ENCODE data around the gene JMJD6.

The JMJD6 gene

DNA sequence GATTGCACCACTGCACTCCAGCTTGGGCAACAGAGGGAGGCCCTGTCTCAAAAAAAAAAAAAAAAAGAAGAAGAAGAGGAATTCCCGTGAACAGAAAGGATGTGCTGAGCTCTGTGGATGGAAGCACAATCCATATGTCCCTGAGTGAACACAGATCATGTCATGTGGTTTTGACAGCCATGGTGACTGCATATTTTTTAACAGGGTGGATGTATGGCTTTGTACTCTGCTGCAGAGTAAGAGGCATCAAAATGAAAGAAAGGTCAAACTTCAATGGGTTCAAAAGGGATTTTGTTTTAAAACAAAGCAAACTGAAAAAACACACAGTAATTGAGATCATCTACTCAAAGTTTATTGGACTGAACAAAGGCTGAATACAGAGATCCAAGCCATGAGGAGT, 47.2 kb downstream of the JMJD6 start:
- DNase-seq (ENCODE audit: low read depth in 2 of 2) = no peak

- no peak for DNase-seq (ENCODE audit: low read depth in 2 of 2)
Observed at GRCh38 chr17:76678330-76678729, 48.1 kb downstream of the JMJD6 start.

DNA sequence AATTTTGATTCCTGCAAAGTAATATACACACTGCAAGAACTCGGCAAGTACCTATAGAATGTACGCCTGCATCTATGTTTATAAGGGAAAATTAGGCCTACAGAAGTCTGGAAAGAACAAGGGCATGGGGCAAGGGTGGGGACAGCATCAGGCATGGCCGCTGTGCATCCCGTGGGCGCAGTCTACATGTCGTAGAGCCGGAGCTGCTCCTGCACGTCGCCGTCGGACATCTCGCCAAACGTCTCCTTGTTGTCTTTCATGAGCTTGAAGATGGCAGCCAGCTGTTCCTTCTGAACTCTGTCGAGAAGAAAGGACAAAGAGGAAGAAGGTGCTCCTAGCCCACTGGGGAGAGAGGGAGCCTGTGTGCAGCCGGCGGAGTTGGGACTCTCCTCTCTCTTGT, 49.0 kb downstream of the JMJD6 start:
- DNase-seq (ENCODE audit: low read depth in 2 of 2) = no peak

- DNase-seq (ENCODE audit: low read depth in 2 of 2) = no peak
Observed at GRCh38 chr17:76676629-76677028, 49.8 kb downstream of the JMJD6 start.

DNA sequence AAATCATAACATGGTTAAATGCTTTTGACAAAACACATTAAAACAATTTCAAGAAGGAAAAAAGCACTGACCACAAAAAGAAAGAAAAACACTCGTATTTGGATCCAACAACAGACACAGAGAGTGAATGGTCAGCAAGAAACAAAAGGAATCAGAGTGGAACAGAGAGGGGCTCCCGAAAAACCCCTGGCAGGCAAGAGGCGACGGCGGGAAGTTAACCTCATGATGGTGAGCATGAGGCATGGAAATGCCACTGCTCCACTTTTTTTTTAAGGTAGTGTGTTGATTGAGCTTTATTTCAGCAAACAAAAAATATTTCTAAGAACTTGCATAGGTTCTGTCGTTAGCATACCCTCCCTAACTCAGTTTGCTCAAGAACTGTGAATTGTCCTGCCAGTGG, 50.8 kb downstream of the JMJD6 start:
- DNase-seq (ENCODE audit: low read depth in 2 of 2) = no peak

- DNase-seq (ENCODE audit: low read depth in 2 of 2) = no peak
Observed at GRCh38 chr17:76674600-76674999, 51.8 kb downstream of the JMJD6 start.

GRCh38 chr17:76673729-76674128, 52.7 kb downstream of the JMJD6 start:
- DNase-seq (ENCODE audit: low read depth in 2 of 2) = no peak

DNA sequence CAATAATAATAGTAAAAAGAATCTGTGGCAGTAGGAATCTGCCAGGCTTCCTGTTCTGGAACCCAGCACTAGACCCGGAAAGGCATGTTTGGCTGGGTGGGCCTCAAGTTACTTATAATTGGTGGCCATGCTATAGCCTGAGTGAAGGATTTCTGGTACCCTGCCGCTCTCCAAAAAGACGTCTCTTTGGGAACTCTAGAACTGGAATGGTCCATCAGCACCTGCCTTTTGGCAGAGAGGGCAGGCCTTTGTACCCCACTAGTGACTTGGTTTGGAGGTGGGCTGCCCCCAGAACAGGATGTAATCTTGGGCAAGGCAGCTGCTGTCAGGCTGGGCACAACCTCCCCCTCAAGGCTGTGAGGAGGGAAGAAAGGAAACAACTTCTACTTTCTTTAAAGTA, 53.5 kb downstream of the JMJD6 start:
- no peak for DNase-seq (ENCODE audit: low read depth in 2 of 2)

DNA sequence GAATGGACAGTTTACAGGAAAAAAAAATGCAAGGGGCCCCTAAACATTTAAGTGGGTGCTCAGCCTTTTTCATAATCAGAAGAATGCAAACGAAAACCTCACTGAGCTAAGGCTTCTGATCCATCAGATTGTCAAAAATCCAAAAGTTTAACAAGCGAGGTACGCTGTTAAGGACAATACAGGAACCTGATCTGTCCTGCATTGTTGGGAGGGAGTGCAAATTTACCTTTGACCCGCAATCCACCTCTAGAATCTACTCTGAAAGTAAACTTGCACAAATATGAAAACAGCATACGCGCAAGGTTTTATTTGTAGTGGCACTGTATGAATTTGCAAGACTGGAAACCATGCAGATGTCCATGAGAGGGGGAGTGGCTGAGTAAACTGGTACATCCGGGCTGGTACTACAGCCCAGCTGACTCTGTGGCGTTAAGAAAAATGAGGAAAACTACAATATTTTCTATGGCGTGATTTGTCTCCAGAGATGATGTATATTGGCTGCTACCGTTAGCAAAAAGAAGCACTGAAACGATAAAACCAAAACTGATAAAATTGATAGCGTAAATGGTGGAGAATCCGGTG, 54.0 kb downstream of the JMJD6 start:
- no peak for DNase-seq (ENCODE audit: low read depth in 2 of 2)

DNA sequence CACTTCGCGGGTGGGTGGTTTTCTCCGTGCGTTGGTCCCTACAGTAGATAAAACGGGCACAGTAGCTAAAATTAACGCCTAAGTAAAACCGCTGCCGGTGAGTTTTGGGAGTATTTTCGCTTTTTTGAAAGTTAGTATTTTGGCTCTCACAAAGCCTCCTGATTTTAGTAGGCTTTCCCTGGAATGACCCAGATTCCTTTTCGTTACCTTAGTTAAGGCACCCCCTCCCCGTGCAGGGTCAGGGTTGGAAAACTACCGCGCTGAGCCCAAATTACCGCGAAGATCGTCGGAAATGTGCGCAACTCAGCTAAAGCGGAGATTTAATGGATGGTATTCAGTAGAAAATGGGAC, 54.5 kb downstream of the JMJD6 start:
- no peak for DNase-seq (ENCODE audit: low read depth in 2 of 2)

- peak; percentile 98 to 99 for DNase-seq (ENCODE audit: low read depth in 2 of 2)
Observed at GRCh38 chr17:76671123-76671911, 55.1 kb downstream of the JMJD6 start.

- DNase-seq (ENCODE audit: low read depth in 2 of 2) = no peak
Observed at GRCh38 chr17:76670718-76671122, 55.7 kb downstream of the JMJD6 start.

- no peak for DNase-seq (ENCODE audit: low read depth in 2 of 2)
Observed at GRCh38 chr17:76670020-76670717, 56.2 kb downstream of the JMJD6 start.

Data from stimulated activated CD4-positive, alpha-beta T cell treated with anti-CD3 and anti-CD28 coated beads, Interleukin-12 subunit alpha, Interleukin-12 subunit beta, amount 100 ng/mL, for 24 hours (primary cell).